ENCODE results near the gene SP110. TPM values are rescaled to one million over a fixed set of nuclear protein-coding genes. Genes with fewer than 3 reads are reported as not detected.

The SP110 gene
- total RNA-seq, 4 donors from 2014 or later, result 7.2 to 21.7 (median 13.1) TPM

DNA sequence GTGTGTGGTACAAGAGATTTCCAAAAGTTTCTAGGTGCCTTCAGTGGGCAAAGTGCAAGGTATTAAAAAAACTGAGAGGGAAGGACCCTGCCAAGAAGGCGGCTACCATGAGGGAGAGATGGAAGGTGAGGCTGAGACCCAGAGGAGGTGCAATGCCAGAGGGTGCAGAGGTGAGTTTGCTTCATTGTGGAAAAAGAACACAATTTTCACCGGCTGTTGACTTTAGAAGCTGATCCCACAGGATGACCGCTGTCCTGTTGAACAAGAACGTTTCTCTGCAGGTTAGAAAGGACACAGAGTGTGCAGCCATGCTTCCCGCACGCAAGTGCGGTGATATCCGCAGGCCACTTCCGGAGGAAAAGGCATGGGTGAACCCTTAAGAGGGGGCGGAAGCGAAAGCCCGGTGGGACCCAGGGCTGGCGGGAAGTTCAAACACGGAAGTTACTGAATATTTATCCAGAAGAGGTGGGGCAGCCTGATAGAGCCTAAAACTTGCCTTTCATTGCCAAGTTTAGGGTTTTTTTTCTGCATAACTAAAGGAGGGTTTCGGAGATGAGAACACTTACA, 16.6 kb downstream of the SP110 start:
- peaks cover 0 to 8% (median 0%) of the 10 kb centered on the region in 3 donors for H3K9me3 ChIP-seq
- no peak for TF ChIP-seq POLR2A (IDR thresholded peaks at IDR 0.05)
- TF ChIP-seq, protein P1, sequence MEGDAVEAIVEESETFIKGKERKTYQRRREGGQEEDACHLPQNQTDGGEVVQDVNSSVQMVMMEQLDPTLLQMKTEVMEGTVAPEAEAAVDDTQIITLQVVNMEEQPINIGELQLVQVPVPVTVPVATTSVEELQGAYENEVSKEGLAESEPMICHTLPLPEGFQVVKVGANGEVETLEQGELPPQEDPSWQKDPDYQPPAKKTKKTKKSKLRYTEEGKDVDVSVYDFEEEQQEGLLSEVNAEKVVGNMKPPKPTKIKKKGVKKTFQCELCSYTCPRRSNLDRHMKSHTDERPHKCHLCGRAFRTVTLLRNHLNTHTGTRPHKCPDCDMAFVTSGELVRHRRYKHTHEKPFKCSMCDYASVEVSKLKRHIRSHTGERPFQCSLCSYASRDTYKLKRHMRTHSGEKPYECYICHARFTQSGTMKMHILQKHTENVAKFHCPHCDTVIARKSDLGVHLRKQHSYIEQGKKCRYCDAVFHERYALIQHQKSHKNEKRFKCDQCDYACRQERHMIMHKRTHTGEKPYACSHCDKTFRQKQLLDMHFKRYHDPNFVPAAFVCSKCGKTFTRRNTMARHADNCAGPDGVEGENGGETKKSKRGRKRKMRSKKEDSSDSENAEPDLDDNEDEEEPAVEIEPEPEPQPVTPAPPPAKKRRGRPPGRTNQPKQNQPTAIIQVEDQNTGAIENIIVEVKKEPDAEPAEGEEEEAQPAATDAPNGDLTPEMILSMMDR (IDR thresholded peaks at IDR 0.05), result no peak
- no peaks in the 10 kb centered on the region for H3K4me1 ChIP-seq
- H3K4me3 ChIP-seq, result no peak overlapping the region
- 84 to 91% methylated on average over 15 of the region's 15 CpGs for WGBS, 2 donors
- intact Hi-C loops (cut with DNase I), result no loop called here
- H3K36me3 ChIP-seq, result peaks cover 5 to 100% (median 32%) of the 10 kb centered on the region in 3 donors
- H3K27me3 ChIP-seq, result no peaks in the 10 kb centered on the region
- H3K27ac ChIP-seq, result no peak overlapping the region
- no peak for DNase-seq

- Histone ChIP-seq H3K27me3 (no peaks in the 10 kb centered on the region), H3K27ac (no peak overlapping the region), H3K9me3 (peaks cover 0 to 8% (median 0%) of the 10 kb centered on the region in 3 donors), H3K4me1 (no peaks in the 10 kb centered on the region), H3K4me3 (no peak overlapping the region), H3K36me3 (peaks cover 4 to 100% (median 32%) of the 10 kb centered on the region in 3 donors)
- DNase-seq, result no peak
- intact Hi-C loops (cut with DNase I), result no loop called here
- no peak for TF ChIP-seq POLR2A (IDR thresholded peaks at IDR 0.05)
- TF ChIP-seq, protein P1 (IDR thresholded peaks at IDR 0.05), result no peak
- WGBS, 2 donors, result 82 to 86% methylated on average over 8 to 10 of the region's 10 CpGs
Measured at GRCh38 chr2:230202430-230203109, 17.2 kb downstream of the SP110 start.

- 72 to 77% methylated on average over 10 of the region's 10 CpGs for WGBS, 2 donors
- no peak for DNase-seq
Measured at GRCh38 chr2:230184727-230185578, 34.8 kb downstream of the SP110 start.

DNA sequence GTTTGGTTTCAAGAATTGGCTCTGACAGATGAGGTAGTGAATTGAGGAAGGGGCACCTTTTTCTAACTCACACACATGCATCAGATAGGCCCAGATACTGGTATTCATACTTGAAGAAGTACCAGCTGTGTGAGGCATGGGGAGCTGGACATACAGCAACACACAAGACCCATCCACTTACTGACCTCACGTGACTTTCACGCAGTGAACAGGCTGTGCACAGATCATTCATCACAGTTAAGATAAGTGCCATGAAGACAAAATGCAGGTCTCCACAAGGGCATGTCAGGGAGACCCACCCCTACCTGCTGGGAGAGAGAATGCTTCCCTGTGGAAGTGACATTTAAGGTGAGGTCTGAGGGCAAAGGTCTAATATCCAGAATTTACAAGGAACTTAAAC, 38.6 kb downstream of the SP110 start:
- intact Hi-C loops (cut with DNase I), result no loop called here
- DNase-seq, result no peak
- Histone ChIP-seq H3K27me3 (no peaks in the 10 kb centered on the region), H3K36me3 (peaks cover 0 to 82% (median 15%) of the 10 kb centered on the region in 3 donors), H3K4me1 (no peaks in the 10 kb centered on the region), H3K27ac (no peak overlapping the region), H3K4me3 (no peak overlapping the region), H3K9me3 (no peaks in the 10 kb centered on the region)
- 86 to 91% methylated on average over 2 of the region's 2 CpGs for WGBS, 2 donors
- TF ChIP-seq, protein P1 (IDR thresholded peaks at IDR 0.05), result no peak
- no peak for TF ChIP-seq POLR2A (IDR thresholded peaks at IDR 0.05)

More at GRCh38 chr2:230184727-230185578, 34.8 kb downstream of the SP110 start:
- TF ChIP-seq POLR2A (IDR thresholded peaks at IDR 0.05), result no peak
- TF ChIP-seq, protein P1 (IDR thresholded peaks at IDR 0.05), result no peak
- Histone ChIP-seq H3K36me3 (peaks cover 0 to 44% (median 7%) of the 10 kb centered on the region in 3 donors), H3K27ac (no peak overlapping the region), H3K4me3 (no peak overlapping the region), H3K27me3 (no peaks in the 10 kb centered on the region), H3K9me3 (no peaks in the 10 kb centered on the region), H3K4me1 (no peaks in the 10 kb centered on the region)
- intact Hi-C loops (cut with DNase I), result no loop called here

GRCh38 chr2:230179907-230180306, 39.9 kb downstream of the SP110 start:
- no peaks in the 10 kb centered on the region for H3K27me3 ChIP-seq
- no peak overlapping the region for H3K27ac ChIP-seq
- no peak overlapping the region for H3K4me3 ChIP-seq
- no peak for DNase-seq
- WGBS, 2 donors, result 81 to 85% methylated on average over 5 to 6 of the region's 7 CpGs
- peaks cover 0 to 87% (median 15%) of the 10 kb centered on the region in 3 donors for H3K36me3 ChIP-seq
- H3K9me3 ChIP-seq, result no peaks in the 10 kb centered on the region
- intact Hi-C loops (cut with DNase I), result no loop called here
- no peaks in the 10 kb centered on the region for H3K4me1 ChIP-seq
- no peak for TF ChIP-seq POLR2A (IDR thresholded peaks at IDR 0.05)
- TF ChIP-seq, protein P1 (IDR thresholded peaks at IDR 0.05), result no peak
